H1 (cell line): ENCODE data around the gene RSKR. TPM values are rescaled to one million over a fixed set of nuclear protein-coding genes. Genes with fewer than 3 reads are reported as not detected.

Experiments
- CTCF ChIA-PET: fragments of 300-600 bp; sonication (Branson Sonifier 250); formaldehyde crosslinking; loops from one replicate; lab custom pipeline; 2021; ENCODE audit not compliant: partially characterized antibody; lab: Charles Lee
- POLR2A ChIA-PET: fragments of 300-600 bp; sonication (Branson Sonifier 250); formaldehyde crosslinking; loops from one replicate; lab custom pipeline; 2021; ENCODE audit warnings: inconsistent platforms; ENCODE audit not compliant: partially characterized antibody; lab: Charles Lee
- DNase-seq, 2 experiments: peaks; one replicate each; pipeline versions ENCODE4 v3.0.0 to v3.0.0-alpha.2; 2010 to 2022; ENCODE audit warnings: low spot score in 2 of 2, low read depth in 1 of 2, mixed read lengths in 1 of 2
- FAIRE-seq: peaks from 2 replicates; lab custom pipeline; 2011; peaks lifted over from hg19 to GRCh38; lab: Jason Lieb, UNC
- H2AFZ ChIP-seq: 2 replicates; pipeline ENCODE4 v1.8.1; 2012; ENCODE audit warnings: low read length, inconsistent platforms
- H2AK5ac ChIP-seq: 2 replicates; pipeline ENCODE4 v1.6.1; 2013; ENCODE audit warnings: low read depth, low read length
- H2BK120ac ChIP-seq: replicated peaks from 2 replicates; pipeline ENCODE3; 2013; ENCODE audit warnings: low read depth, low read length, inconsistent platforms
- H2BK12ac ChIP-seq: 2 replicates; pipeline ENCODE4 v1.6.1; 2013; ENCODE audit warnings: low read depth, low read length
- H2BK15ac ChIP-seq: 2 replicates; pipeline ENCODE4 v1.6.1; 2013; ENCODE audit warnings: low read length
- H2BK20ac ChIP-seq: 2 replicates; pipeline ENCODE4 v1.6.1; 2013; ENCODE audit warnings: low read length
- H2BK5ac ChIP-seq: 2 replicates; pipeline ENCODE4 v1.6.1; 2013; ENCODE audit warnings: low read depth, low read length
- H3K14ac ChIP-seq: 2 replicates; pipeline ENCODE4 v1.6.1; 2013; ENCODE audit warnings: inconsistent platforms; ENCODE audit not compliant: insufficient read length
- H3K18ac ChIP-seq: 2 replicates; pipeline ENCODE4 v1.6.1; 2013; ENCODE audit warnings: low read length; ENCODE audit errors: extremely low read depth
- H3K23ac ChIP-seq: 2 replicates; pipeline ENCODE4 v1.6.1; 2013; ENCODE audit warnings: inconsistent platforms; ENCODE audit not compliant: insufficient read length
- H3K23me2 ChIP-seq: 2 replicates; pipeline ENCODE4 v1.6.1; 2013; ENCODE audit warnings: low read depth, low read length
- H3K27ac ChIP-seq: 2 replicates; pipeline ENCODE4 v1.6.1; 2011; ENCODE audit warnings: low read depth, low read length, inconsistent platforms
- H3K27me3 ChIP-seq, 4 experiments: replicated peaks in 1 of 4; 1 replicate in 1 of 4; 2 replicates in 3 of 4; pipeline versions ENCODE4 v1.6.1 to v1.8.1; 2011 to 2013; ENCODE audit warnings: low read length in 3 of 4, mild to moderate bottlenecking in 3 of 4, inconsistent platforms in 2 of 4, mixed read lengths in 2 of 4, moderate library complexity in 1 of 4; ENCODE audit not compliant: control insufficient read depth in 3 of 4, insufficient read depth in 3 of 4; ENCODE audit errors: extremely low read depth in 1 of 4
- H3K36me3 ChIP-seq, 4 experiments: 2 replicates each; pipeline versions ENCODE4 v1.6.1 to v1.8.1; 2011 to 2013; ENCODE audit warnings: mild to moderate bottlenecking in 4 of 4, low read length in 3 of 4, moderate library complexity in 2 of 4, control low read depth in 1 of 4, inconsistent platforms in 1 of 4; ENCODE audit not compliant: insufficient read depth in 4 of 4, control insufficient read depth in 2 of 4
- H3K4ac ChIP-seq: replicated peaks from 2 replicates; pipeline ENCODE3; 2013; ENCODE audit warnings: low read length, low read depth, mixed read lengths, inconsistent platforms; ENCODE audit not compliant: insufficient read length
- H3K4me1 ChIP-seq, 4 experiments: replicated peaks in 1 of 4; 1 replicate in 1 of 4; 2 replicates in 3 of 4; pipeline versions ENCODE4 v1.6.1 to v1.8.1; 2011 to 2013; ENCODE audit warnings: low read length in 3 of 4, inconsistent platforms in 2 of 4, mixed read lengths in 1 of 4; ENCODE audit not compliant: insufficient read depth in 4 of 4, control insufficient read depth in 3 of 4
- H3K4me2 ChIP-seq, 2 experiments: 2 replicates each; pipeline versions ENCODE4 v1.6.1 to v1.8.1; 2011 to 2013; ENCODE audit warnings: low read depth in 2 of 2, low read length in 2 of 2, control low read depth in 1 of 2, inconsistent platforms in 1 of 2, mild to moderate bottlenecking in 1 of 2; ENCODE audit not compliant: insufficient read depth in 1 of 2
- H3K4me3 ChIP-seq, 4 experiments: fragments of 200-600, 300-600 bp in 1 of 4; sonication (generic), shearing (Covaris generic), sonication (Bioruptor Twin) in 1 of 4; 2 replicates each; pipeline versions ENCODE4 v1.5.1 to v1.8.1; 2011 to 2016; ENCODE audit warnings: low read length in 4 of 4, low read depth in 3 of 4, control low read depth in 2 of 4, inconsistent platforms in 2 of 4, mild to moderate bottlenecking in 2 of 4, mixed read lengths in 1 of 4, moderate library complexity in 1 of 4; ENCODE audit not compliant: insufficient read depth in 2 of 4; ENCODE audit errors: extremely low read depth in 1 of 4
- H3K56ac ChIP-seq: replicated peaks from 2 replicates; pipeline ENCODE3; 2013; ENCODE audit warnings: low read depth, mild to moderate bottlenecking, mixed read lengths, low read length, inconsistent platforms; ENCODE audit not compliant: insufficient read length
- H3K79me1 ChIP-seq: 2 replicates; pipeline ENCODE4 v1.6.1; 2013; ENCODE audit warnings: low read depth, low read length, control low read depth
- H3K79me2 ChIP-seq, 2 experiments: 2 replicates each; pipeline versions ENCODE4 v1.6.1 to v1.8.1; 2012 to 2013; ENCODE audit warnings: low read length in 2 of 2, mild to moderate bottlenecking in 2 of 2, inconsistent platforms in 1 of 2; ENCODE audit not compliant: insufficient read depth in 2 of 2, control insufficient read depth in 1 of 2
- H3K9ac ChIP-seq, 4 experiments: replicated peaks in 1 of 4; 1 replicate in 1 of 4; 2 replicates in 3 of 4; pipeline versions ENCODE4 v1.6.1 to v1.8.1; 2011 to 2013; ENCODE audit warnings: low read depth in 3 of 4, low read length in 3 of 4, control low read depth in 2 of 4, mild to moderate bottlenecking in 2 of 4, moderate library complexity in 2 of 4, inconsistent platforms in 1 of 4; ENCODE audit errors: extremely low read depth in 1 of 4
- H3K9me3 ChIP-seq, 2 experiments: 2 replicates each; pipeline versions ENCODE4 v1.6.1 to v1.8.1; 2012 to 2013; ENCODE audit warnings: mild to moderate bottlenecking in 2 of 2, moderate library complexity in 2 of 2, control low read depth in 1 of 2, inconsistent platforms in 1 of 2, low read depth in 1 of 2, low read length in 1 of 2, mixed read lengths in 1 of 2; ENCODE audit not compliant: insufficient read depth in 2 of 2
- H4K20me1 ChIP-seq, 2 experiments: replicated peaks in 1 of 2; 2 replicates each; pipeline versions ENCODE3 to v1.8.1; 2011 to 2013; ENCODE audit warnings: inconsistent platforms in 2 of 2, low read length in 2 of 2, mild to moderate bottlenecking in 1 of 2; ENCODE audit not compliant: insufficient read depth in 2 of 2, control insufficient read depth in 1 of 2
- H4K5ac ChIP-seq: 2 replicates; pipeline ENCODE4 v1.6.1; 2013; ENCODE audit warnings: low read length, low read depth, mixed read lengths, inconsistent platforms; ENCODE audit not compliant: insufficient read length
- H4K8ac ChIP-seq: 2 replicates; pipeline ENCODE4 v1.8.0; 2013; ENCODE audit warnings: mild to moderate bottlenecking, moderate library complexity, low read length, inconsistent platforms; ENCODE audit not compliant: insufficient read depth; ENCODE audit errors: extremely low read depth
- H4K91ac ChIP-seq: replicated peaks from 2 replicates; pipeline ENCODE3; 2013; ENCODE audit warnings: low read length, mixed read lengths, inconsistent platforms; ENCODE audit not compliant: insufficient read length
- CREB1 ChIP-seq: IDR thresholded peaks from 2 replicates; pipeline ENCODE4 v1.6.1; 2012; ENCODE audit warnings: inconsistent platforms
- EP300 ChIP-seq, 2 experiments: IDR thresholded peaks; 1 replicate in 1 of 2; 2 replicates in 1 of 2; pipeline ENCODE4 v1.6.1; 2011 to 2012; ENCODE audit warnings: low read depth in 2 of 2, low read length in 2 of 2, mild to moderate bottlenecking in 2 of 2, borderline replicate concordance in 1 of 2, inconsistent platforms in 1 of 2, moderate library complexity in 1 of 2
- EZH2 ChIP-seq: fragments of 200-600 bp; sonication (generic); IDR thresholded peaks from 2 replicates; pipeline ENCODE4 v1.7.1; 2012; ENCODE audit warnings: low read depth, mild to moderate bottlenecking, moderate library complexity, low read length, inconsistent platforms; ENCODE audit not compliant: severe bottlenecking
- HDAC2 ChIP-seq, 2 experiments: fragments of 300-600 bp in 1 of 2; sonication (generic) in 1 of 2; IDR thresholded peaks; 2 replicates each; pipeline ENCODE4 v1.6.1; 2011 to 2012; ENCODE audit warnings: low read depth in 2 of 2, low read length in 2 of 2, mild to moderate bottlenecking in 2 of 2, moderate library complexity in 2 of 2, borderline replicate concordance in 1 of 2, inconsistent platforms in 1 of 2
- KDM5A ChIP-seq: fragments of 200-600 bp; IDR thresholded peaks from 2 replicates; pipeline ENCODE4 v1.7.1; 2012; ENCODE audit warnings: mild to moderate bottlenecking, low read length, inconsistent platforms, mixed read lengths
- MAFK ChIP-seq: IDR thresholded peaks from 2 replicates; pipeline ENCODE4 v1.6.1; 2012; ENCODE audit warnings: low read depth, mild to moderate bottlenecking, improper control_type of control experiment, low read length
- RAD21 ChIP-seq, 2 experiments: IDR thresholded peaks in 1 of 2; conservative IDR thresholded peaks in 1 of 2; 2 replicates each; pipeline ENCODE4 v1.6.1; 2011; ENCODE audit warnings: low read depth in 2 of 2, low read length in 2 of 2, improper control_type of control experiment in 1 of 2, inconsistent platforms in 1 of 2, mild to moderate bottlenecking in 1 of 2, moderate library complexity in 1 of 2
- SAP30 ChIP-seq: fragments of 300-600 bp; sonication (generic); IDR thresholded peaks from 2 replicates; pipeline ENCODE4 v1.7.1; 2012; ENCODE audit warnings: low read length, moderate library complexity, mild to moderate bottlenecking, inconsistent platforms; ENCODE audit not compliant: insufficient read depth, insufficient replicate concordance
- WGBS, 2 experiments: shearing (Covaris generic) in 1 of 2; methylation state at CpG; one replicate each; pipeline versions ENCODE4 v1.1.6 to v1.1.7; 2013 to 2015; ENCODE audit warnings: low lambda C conversion rate in 2 of 2, mixed read lengths in 2 of 2, inconsistent platforms in 1 of 2, low coverage in 1 of 2, missing lambda C conversion rate in 1 of 2; ENCODE audit not compliant: insufficient replicate concordance in 2 of 2, insufficient coverage in 1 of 2, insufficient read length in 1 of 2; ENCODE audit errors: extremely low coverage in 1 of 2, missing lambda C conversion rate in 1 of 2; 5-methylcytosine and 5-hydroxymethylcytosine counted together
- polyA plus RNA-seq, 7 experiments: library from polyadenylated mRNA; depleted of rRNA in 3 of 7; stranded (reverse) in 5 of 7; unstranded in 2 of 7; fragments of >200 nt in 5 of 7; fragments of 200-250 nt in 2 of 7; gene quantifications; 1 replicate in 5 of 7; 2 replicates in 1 of 7; 4 replicates in 1 of 7; pipeline versions ENCODE4 v1.2.1 to v1.2.3, GENCODE V29; 2011 to 2013; ENCODE audit warnings: missing spikeins in 2 of 7, mixed read lengths in 2 of 7
- total RNA-seq: library from RNA; stranded (reverse); fragmentation: NEBNext Ultra II Directional; extraction: Animal tissue kit (Norgen Biotek cat#: 25700); gene quantifications from 2 replicates; pipeline ENCODE4 v1.2.1, GENCODE V29; 2021

RSKR gene
- total and polyA plus RNA-seq, 2 of the 8 experiments (the other 6 are each of a cell fraction or from before 2014, with no cell fraction given) = 24.1 to 28.5 TPM

- H2AFZ ChIP-seq = no peak overlapping the region
- H3K56ac ChIP-seq = no peak overlapping the region
- TF ChIP-seq RAD21 (IDR thresholded peaks at IDR 0.05 in 1 of 2, conservative IDR thresholded peaks at IDR 0.05 in 1 of 2; ENCODE audit: low read depth in 2 of 2, low read length in 2 of 2) (no peak), CREB1 (no peak), KDM5A (no peak), HDAC2 (IDR thresholded peaks at IDR 0.05; ENCODE audit: borderline replicate concordance in 1 of 2, low read depth in 2 of 2, low read length in 2 of 2) (no peak), SAP30 (no peak), EZH2 (no peak), MAFK (no peak), EP300 (IDR thresholded peaks at IDR 0.05; ENCODE audit: borderline replicate concordance in 1 of 2, low read depth in 2 of 2, low read length in 2 of 2) (no peak)
- H3K4me2 ChIP-seq = no peak overlapping the region
- no peaks in the 10 kb centered on the region for H3K4me1 ChIP-seq
- H4K8ac ChIP-seq = no peak overlapping the region
- no peaks in the 10 kb centered on the region for H3K9me3 ChIP-seq
- H3K27me3 ChIP-seq = no peaks in the 10 kb centered on the region
- H3K23me2 ChIP-seq = no peaks in the 10 kb centered on the region
- H4K20me1 ChIP-seq = peaks cover 2 to 8% of the 10 kb centered on the region in 2 experiments
- H3K79me2 ChIP-seq = no peaks in the 10 kb centered on the region
- H3K4me3 ChIP-seq = no peak overlapping the region
- H4K91ac ChIP-seq = no peak overlapping the region
- no peak overlapping the region for H3K9ac ChIP-seq
- H2BK15ac ChIP-seq = no peak overlapping the region
- peaks cover 63 to 93% (median 81%) of the 10 kb centered on the region in 4 experiments for H3K36me3 ChIP-seq
- WGBS, 2 experiments = 88% methylated on average over 3 of the region's 3 CpGs; no CpG with 5 or more reads in 1 of the 2 experiments
- FAIRE-seq (no peak), DNase-seq (no peak)
- H3K4ac ChIP-seq = no peak overlapping the region
- H4K5ac ChIP-seq = no peak overlapping the region
- ChIA-PET CTCF (interaction anchor here (0.9 to 2.1 kb wide), 8 partner anchors 8 to 261 kb away, joined by 3 to 11 read pairs (median 4); partner anchors contain the start of gene SPAG5), POLR2A (interaction anchor here (0.6 to 14.8 kb wide), 5 partner anchors 13 to 74 kb away, joined by 3 to 163 read pairs (median 4); partner anchors contain the start of gene SPAG5)
- no peak overlapping the region for H2AK5ac ChIP-seq
- H3K79me1 ChIP-seq = 0 out of 2 replicates have a peak, but pooled peaks cover 2% of the 10 kb centered on the region
- no peak overlapping the region for H3K27ac ChIP-seq
- H2BK120ac ChIP-seq = no peak overlapping the region
- no peak overlapping the region for H2BK5ac ChIP-seq
- H2BK20ac ChIP-seq = no peak overlapping the region
- no peak overlapping the region for H3K18ac ChIP-seq
- no peak overlapping the region for H3K14ac ChIP-seq
- H2BK12ac ChIP-seq = no peak overlapping the region
- no peak overlapping the region for H3K23ac ChIP-seq
Measured at GRCh38 chr17:28618464-28618863, 4.5 kb upstream of the RSKR start.
